AG10803 (cell line): ENCODE measurements around the gene RAB10.

ENCODE experiments used
- DNase-seq: peaks from one replicate; pipeline ENCODE4 v3.0.0; 2010; ENCODE audit warnings: low read depth
- H3K4me3 ChIP-seq: 2 replicates; pipeline ENCODE4 v1.5.1; 2011; ENCODE audit warnings: mild to moderate bottlenecking, low read length, control low read depth
- CTCF ChIP-seq: conservative IDR thresholded peaks from 2 replicates; pipeline ENCODE4 v1.5.1; 2011; ENCODE audit warnings: mild to moderate bottlenecking, low read length, control low read depth, inconsistent platforms

RAB10 gene

GRCh38 chr2:26123426-26123825 lies 89.5 kb downstream of the RAB10 start:
- H3K4me3 ChIP-seq = no peak overlapping the region
- TF ChIP-seq CTCF = no peak
- DNase-seq = no peak

- DNase-seq = no peak
- no peak overlapping the region for H3K4me3 ChIP-seq
- no peak for TF ChIP-seq CTCF
These were observed 92.2 kb downstream of the RAB10 start for GRCh38 chr2:26126074-26126473.

GRCh38 chr2:26128176-26128575 lies 94.3 kb downstream of the RAB10 start:
- no peak for DNase-seq
- TF ChIP-seq CTCF = no peak
- no peak overlapping the region for H3K4me3 ChIP-seq

GRCh38 chr2:26130763-26131162 lies 96.9 kb downstream of the RAB10 start:
- no peak for TF ChIP-seq CTCF
- no peak for DNase-seq
- H3K4me3 ChIP-seq = no peak overlapping the region

- no peak overlapping the region for H3K4me3 ChIP-seq
- TF ChIP-seq CTCF = no peak
- DNase-seq = no peak
These were observed 102.6 kb downstream of the RAB10 start for GRCh38 chr2:26136451-26136850.

GRCh38 chr2:26139269-26140183 lies 105.6 kb downstream of the RAB10 start:
- no peak for TF ChIP-seq CTCF
- no peak for DNase-seq
- no peak overlapping the region for H3K4me3 ChIP-seq

- no peak for DNase-seq
- no peak overlapping the region for H3K4me3 ChIP-seq
- TF ChIP-seq CTCF = no peak
These were observed 107.4 kb downstream of the RAB10 start for GRCh38 chr2:26141145-26141769.
